Glomerular visceral epithelial cell (primary cell): Measurements from ENCODE around the gene SCARB2.
"Not testable (repeated sequence)": the region's sequence is repeated elsewhere in the genome, so short reads cannot be mapped to it uniquely, and the experiment has no call there.

Experiments used
- DNase-seq: peaks from one replicate; pipeline ENCODE4 v3.0.0-alpha.2; 2016; ENCODE audit errors: extremely low spot score

SCARB2 gene, protein sequence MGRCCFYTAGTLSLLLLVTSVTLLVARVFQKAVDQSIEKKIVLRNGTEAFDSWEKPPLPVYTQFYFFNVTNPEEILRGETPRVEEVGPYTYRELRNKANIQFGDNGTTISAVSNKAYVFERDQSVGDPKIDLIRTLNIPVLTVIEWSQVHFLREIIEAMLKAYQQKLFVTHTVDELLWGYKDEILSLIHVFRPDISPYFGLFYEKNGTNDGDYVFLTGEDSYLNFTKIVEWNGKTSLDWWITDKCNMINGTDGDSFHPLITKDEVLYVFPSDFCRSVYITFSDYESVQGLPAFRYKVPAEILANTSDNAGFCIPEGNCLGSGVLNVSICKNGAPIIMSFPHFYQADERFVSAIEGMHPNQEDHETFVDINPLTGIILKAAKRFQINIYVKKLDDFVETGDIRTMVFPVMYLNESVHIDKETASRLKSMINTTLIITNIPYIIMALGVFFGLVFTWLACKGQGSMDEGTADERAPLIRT

DNA sequence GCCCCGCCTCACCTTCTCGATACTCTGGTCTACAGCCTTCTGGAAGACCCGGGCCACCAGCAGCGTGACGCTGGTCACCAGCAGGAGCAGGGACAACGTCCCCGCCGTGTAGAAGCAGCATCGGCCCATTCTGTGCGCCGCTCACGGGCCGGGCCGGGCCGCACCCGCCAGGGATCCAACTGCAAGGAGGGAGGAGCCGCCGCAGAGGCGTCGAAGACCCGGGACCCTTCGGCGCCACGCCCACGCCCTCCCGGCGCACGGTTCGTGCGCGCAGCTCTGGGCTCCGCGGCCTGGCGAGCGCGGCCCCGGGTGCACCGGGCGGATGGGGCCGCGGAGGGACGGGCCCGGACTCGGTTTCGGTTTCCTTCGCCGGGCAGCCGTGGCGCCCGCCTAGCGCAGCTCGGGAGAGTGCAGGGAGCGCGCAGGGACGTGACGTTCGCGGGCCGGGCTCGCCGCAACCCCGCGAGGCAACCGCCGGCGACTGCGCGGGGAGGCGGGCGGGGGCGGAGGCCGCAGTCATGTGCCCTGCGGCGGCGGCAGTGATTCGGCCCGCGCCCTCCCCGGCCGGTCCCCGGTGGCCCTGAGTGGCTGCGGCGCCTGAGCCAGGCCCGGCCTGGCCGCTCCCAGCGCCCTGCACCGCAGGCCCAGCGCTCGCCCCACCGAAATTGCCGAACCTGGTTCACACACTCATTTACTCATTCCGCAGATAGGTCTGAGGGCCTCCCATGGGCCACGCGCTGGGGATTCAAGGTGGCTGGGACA lies at the start of gene SCARB2:
SCARB2 (minus strand) TSS at position 410 of the 762 bp plus-strand sequence; CDS start at position 129, 281 bp downstream.
- DNase-seq = peak; percentile 83

DNA sequence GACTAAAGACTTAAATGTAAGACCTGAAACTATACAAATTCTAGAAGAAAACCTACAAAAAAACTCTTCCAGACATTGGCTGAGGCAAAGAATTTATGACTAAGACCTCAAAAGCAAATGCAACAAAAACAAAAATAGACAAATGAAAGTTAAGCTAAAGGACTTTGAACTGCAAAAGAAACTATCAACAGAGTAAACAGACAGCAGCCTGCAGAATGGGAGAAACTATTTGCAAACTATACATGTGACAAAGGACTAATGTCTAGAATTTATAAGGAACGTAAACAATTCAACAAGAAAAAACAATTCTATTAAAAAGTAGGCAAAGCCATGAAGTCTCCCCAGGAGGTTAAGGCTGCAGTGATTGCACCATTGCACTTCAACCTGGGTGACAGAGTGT lies 46.9 kb upstream of the SCARB2 start:
- no peak for DNase-seq

DNA sequence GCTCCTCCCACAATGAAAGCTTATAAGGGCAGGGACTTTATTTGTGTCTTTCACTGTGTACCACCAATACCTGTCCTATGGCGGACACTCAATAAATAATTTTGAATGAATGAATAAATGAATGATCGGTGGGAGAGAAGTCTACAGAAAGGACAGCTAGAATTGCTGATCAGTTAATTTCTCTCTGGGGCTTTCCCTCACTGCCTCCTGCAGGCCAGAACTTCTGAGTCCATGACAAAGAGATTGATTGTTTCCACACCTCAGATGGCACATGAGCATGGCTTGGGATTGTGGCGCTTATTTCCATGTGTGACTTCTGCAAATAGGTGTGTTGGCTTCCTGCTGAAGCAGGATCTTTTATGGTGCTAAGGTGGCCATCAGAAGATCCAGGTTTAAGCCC lies 44.2 kb upstream of the SCARB2 start:
- no peak for DNase-seq

DNA sequence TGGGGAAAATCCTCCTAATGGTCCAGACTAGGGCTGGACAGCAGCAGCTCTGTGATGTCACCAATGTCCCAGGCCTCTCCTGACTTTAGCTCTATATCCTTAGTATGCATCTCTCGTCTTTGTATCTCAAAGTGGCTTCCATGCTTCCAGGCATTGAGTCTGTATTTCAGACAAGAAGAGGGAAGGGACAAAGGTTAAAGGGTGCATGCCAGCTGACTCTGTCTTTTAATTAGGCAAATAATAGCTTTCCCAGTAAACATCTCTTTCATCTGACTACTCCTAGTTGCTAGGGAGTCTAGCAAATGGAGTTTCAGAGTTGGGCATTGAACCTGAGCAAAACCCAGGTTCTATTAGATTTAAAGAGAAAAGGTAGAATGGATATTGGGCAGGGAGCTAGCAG lies 43.3 kb upstream of the SCARB2 start:
- no peak for DNase-seq

GRCh38 chr4:76256032-76256431 lies 42.4 kb upstream of the SCARB2 start:
- no peak for DNase-seq

DNA sequence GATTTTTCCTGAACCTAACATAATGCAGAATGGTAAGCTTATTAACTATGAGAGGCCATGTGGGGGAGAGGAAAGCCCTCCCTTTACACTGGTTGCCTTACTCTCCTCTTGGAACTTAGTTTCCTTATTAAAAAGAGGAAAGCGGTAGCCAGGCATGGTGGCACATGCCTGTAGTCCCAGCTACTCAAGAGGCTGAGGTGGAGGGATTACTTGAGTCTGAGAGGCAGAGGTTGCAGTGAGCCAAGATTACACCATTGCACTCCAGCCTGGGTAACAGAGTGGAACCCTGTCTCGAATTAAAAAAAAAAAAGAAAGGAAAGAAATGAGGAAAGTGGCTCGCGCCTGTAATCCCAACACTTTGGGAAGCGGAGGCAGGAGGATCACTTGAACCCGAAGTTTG lies 39.9 kb upstream of the SCARB2 start:
- no peak for DNase-seq

DNA sequence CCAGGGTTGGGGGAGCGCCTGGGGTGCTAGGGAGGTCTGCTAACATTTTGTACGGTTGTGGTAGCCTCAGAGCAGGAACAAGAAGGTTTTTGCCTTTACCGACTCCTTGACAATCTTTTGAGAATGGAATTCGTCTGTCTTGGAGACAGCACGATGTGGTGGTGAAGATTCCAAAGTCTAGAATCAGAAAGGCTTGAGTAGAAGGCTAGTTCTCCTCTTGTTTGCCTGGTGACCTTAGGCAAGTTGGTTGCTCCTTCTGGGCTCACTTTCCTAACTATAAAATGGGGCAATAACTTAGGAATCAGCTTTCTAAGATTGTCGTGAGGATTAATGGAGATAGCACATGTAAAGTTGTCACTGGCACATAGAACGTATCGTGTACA lies 38.6 kb upstream of the SCARB2 start:
- DNase-seq = no peak

- peak; percentile 71 for DNase-seq
Observed at GRCh38 chr4:76251441-76252270, 38.0 kb upstream of the SCARB2 start, which contains the start of gene FAM47E. Gene FAM47E, plus strand, starts transcription at chr4:76251721. Its CDS starts 26 bp downstream, at chr4:76251747.

DNA sequence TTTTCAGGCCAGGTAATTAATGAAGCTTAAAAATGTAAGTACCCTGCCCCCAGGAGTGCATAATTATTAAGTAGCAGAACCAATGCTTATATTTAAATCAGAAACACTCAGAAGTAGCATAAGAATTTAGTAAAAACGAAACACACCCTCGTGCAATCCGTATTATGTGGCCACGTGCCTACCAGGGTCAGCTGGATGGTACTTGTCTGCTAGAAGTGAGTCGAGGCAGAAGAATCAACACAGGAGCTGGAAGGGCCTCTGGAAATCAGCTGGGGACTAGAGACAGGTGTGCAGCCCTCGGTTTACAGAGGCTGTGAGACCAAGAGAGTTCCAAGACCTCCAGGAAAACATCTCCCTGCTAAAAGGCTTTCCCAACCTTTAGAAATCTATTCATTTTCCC lies 37.3 kb upstream of the SCARB2 start:
- DNase-seq = no peak

DNA sequence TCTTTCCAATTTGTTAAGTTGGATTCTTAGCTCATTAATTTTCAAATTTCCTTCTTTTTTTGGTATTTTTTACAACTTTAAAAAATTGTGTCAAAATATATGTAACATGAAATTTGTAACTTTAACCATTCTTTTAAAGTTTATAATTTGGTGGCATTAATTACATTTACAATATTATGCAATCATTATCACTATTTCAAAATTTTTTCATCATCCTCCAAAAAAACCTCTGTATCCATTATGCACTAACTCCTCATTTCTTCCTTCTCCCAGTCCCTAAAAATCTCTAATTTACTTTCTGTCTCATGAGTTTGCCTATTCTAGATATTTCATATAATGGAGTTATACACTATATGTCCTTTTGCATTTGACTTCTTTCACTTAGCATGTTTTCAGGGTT lies 33.2 kb upstream of the SCARB2 start:
- no peak for DNase-seq

DNA sequence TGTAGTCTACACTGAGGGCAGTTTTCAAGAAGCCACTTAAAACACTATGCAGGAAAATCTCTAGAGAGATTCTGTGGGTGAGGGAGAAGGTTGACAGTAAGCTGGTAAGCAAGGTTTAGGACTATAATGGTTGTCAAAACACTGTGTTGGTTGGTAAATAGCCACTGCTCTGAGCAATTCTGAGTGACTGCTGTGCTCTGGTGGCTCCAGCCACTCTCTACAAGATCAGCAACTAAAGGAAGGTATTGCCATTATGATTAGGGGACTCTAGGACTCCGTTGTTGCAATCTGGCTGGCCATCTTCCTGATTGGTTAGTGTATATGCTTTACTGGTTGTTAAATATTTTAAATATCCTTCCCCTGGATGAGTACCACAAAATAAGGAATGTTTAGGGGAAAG lies 32.4 kb upstream of the SCARB2 start:
- DNase-seq = no peak

- not testable (repeated sequence) for DNase-seq
Observed at GRCh38 chr4:76243877-76244276, 30.3 kb upstream of the SCARB2 start.

- no peak for DNase-seq
Observed at GRCh38 chr4:76240236-76240635, 26.6 kb upstream of the SCARB2 start.

DNA sequence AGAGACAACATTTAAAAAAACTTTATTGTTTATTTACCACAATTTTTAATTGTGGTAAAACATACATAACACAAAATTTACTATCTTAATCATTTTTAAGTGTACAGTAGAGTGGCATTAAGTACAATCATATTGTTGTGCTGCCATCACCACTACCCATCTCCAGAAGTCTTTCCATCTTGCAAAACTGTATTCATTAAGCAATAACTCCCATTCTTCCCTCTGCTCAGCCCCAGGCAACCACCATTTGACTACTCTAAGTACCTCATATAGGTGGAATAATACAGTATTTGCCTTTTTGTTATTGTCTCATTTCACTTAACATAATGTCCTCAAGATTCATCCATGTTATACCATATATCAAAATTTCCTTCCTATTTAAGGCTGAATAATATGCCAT lies 25.1 kb upstream of the SCARB2 start:
- DNase-seq = no peak

GRCh38 chr4:76238236-76238635 lies 24.6 kb upstream of the SCARB2 start:
- DNase-seq = no peak

GRCh38 chr4:76235915-76236314 lies 22.3 kb upstream of the SCARB2 start:
- DNase-seq = no peak

DNA sequence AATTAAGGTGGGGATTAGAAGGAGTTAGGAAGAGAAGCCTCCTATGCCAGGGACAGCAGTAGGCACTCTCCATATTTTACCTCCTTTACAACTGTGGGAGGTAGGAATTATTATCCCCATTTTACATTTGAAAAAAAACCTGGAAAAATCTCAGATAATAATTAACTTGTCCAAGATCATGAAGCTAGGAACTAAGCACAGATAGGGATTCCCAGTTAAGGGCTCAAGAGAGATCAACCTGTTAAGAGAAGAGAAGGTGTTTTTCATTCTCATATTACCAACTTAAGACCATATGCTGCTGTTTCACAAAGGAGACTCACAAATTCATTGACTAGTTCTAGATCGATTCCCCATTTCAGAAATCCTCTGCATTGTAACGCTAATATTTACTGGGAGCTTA lies 21.8 kb upstream of the SCARB2 start:
- DNase-seq = no peak

DNA sequence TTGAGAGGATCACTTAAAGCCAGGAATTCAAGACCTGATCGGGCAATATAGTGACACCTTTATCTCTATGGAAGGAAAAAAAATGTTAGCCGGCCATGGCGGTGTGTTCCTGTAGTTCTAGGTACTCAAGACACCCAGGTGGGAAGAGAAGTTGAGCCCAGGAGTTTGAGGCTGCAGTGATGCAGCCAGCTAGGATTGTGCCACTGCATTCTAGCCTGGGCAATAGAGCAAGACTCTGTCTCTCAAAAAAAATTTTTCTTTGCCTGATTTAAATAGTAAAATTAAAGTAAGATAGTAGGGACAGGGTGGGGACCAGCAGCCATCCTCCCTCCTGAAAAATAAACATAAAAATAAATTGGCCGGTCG lies 21.0 kb upstream of the SCARB2 start:
- DNase-seq = no peak

DNA sequence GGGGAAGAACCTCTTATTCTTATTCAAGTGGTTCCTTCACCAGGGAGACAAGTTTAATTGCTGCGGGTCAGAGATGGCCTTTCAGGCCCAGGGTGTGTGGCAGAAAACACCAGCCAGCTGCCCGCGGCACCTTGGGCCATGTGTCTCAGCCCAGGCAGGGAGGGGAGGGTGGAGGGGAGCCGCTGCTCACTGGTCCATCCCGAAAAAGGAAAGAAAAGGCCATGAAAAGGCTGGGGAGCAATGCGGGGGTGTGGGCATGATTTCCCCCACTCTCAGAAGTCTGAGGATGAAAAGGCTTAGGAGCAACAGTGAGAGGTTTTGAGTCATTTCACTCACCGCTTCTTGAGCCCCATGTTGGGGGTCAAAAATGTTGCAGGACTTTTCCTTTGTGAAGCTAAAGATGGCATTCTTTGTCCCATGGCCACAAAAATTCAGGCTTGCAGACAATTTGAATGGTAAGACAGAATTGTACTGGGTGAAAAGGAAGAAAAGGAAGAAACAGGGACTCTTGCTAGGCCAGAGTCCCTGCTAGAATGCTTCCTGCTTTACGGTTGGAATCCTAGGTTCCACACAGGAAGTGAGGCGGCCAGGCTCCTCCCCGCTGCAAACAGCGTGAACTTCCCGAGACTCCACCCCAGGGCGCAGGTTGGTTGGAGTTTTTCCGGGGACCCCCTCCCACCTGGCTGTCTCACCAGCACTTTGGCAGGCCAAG lies 20.5 kb upstream of the SCARB2 start:
- no peak for DNase-seq

DNA sequence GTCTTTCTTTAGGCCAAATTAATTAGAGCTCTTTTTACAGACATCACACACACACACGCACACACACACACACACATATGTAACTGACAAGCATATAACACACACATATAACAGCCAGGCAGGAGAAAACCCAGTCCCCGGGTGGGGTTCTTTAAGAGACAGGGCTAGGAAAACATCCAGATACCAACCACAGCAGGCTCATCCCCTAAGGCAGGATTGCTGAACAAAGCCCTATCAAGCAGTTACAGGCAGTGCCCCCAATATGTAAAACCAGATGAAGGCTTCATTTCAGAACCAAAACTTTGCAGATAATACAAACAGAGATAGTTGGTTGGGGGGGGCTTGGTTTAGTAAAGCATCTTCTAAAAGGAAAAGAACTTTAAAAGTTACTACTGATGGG lies 19.9 kb upstream of the SCARB2 start:
- DNase-seq = no peak

GRCh38 chr4:76233083-76233482 lies 19.5 kb upstream of the SCARB2 start:
- no peak for DNase-seq

GRCh38 chr4:76232681-76233080 lies 19.1 kb upstream of the SCARB2 start:
- no peak for DNase-seq
